NCI-H2196 (cell line): ENCODE results near the gene HNRNPU.
A peak's percentile ranks its signal among the peaks of the same experiment; 100 is the strongest.
"Not testable (repeated sequence)": the region's sequence is repeated elsewhere in the genome, so short reads cannot be mapped to it uniquely, and the experiment has no call there.

Experiments used
- DNase-seq: peaks from one replicate; lab custom pipeline; 2025; ENCODE audit not compliant: unreplicated experiment; lab: John Stamatoyannopoulos, UW

HNRNPU gene

GRCh38 chr1:244841273-244841927 lies 22.9 kb downstream of the HNRNPU start:
- DNase-seq = no peak

- no peak for DNase-seq
Observed at GRCh38 chr1:244840219-244840794, 24.0 kb downstream of the HNRNPU start.

- DNase-seq = no peak
Observed at GRCh38 chr1:244839656-244840055, 24.7 kb downstream of the HNRNPU start.

GRCh38 chr1:244837597-244838258 lies 26.6 kb downstream of the HNRNPU start:
- DNase-seq = no peak

DNA sequence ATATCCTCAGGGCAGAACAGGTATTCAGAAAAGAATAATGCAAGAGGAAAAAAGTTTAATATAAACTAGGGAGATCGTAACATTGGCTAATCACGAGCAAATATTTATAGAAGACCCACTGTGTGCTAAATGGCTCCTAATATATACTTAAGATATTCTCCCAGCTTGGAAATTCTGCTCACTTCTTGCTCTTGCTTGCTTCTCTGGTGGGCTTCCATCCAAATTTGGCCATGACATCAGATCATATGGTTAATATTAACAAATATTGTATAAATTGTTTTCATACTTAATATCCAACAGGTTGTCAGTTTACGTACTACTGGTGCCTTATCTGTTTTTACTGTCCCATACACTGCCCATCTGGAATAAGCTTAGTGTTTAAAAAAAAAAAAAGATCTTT lies 27.8 kb downstream of the HNRNPU start:
- DNase-seq = no peak

DNA sequence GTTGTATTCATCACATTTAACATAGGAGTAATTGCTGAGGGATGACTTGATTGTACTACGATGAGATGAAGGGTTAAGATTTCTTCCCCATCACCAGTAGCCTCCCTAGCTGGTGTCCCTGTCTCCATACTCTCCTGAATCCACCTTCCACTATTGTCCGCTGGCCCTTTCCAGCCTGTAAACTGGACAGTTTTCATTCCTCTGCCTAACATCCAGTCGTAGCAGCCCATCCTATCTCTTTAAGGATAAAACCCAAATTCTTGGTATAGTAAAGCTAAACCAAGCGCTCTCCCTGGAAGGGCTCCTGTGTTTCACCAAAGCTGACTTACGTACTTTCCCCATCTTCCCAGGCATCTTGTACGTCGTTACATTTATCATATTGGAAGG lies 28.2 kb downstream of the HNRNPU start:
- DNase-seq = no peak

DNA sequence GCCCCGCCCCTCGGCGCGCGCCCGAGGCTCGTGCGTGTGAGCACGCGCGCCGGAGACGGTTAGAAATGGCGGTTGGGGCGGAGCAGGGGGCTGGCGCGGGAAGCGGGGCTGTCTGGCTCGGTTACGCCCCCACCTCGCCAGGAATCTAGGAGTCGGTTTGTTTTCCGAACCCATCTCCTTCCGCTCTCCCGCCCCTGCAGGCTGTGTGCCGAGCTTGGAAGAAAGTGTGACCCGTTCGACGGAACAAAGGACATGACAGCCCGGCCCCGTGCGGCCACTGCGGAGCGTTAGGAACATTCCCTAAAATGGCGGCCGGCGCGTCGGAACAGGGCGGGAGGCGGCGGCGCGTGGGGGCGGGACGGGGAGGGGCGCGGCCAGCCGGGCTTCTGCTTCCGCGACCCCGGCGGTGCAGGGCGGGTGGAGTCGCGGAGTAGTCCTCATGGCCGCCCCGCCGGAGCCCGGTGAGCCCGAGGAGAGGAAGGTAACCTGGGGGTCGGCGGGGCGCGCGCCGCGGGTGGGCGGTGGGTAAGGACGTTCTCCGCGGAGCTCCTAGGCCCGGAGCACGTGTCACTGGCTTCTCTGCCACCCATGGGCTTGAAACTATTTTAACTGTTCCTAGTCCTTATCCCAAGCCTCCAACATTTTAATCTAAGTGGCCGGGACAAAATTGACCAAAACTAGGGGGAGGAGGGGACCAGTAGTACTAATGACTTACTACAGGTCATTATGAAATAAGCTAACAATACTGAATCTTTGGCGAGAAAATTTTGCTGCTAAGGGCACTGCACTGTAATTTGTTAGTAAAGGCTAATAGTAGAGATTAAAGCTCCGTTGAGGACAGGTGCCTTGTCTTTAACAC lies 28.8 kb downstream of the HNRNPU start, which contains the start of gene COX20:
Gene COX20, plus strand, starts transcription at position 383 of the 859 bp plus-strand sequence. Its CDS starts 57 bp downstream, at position 440.
- peak; percentile 80 for DNase-seq

- DNase-seq = peak; percentile 58
Observed at GRCh38 chr1:244834543-244835275, 29.6 kb downstream of the HNRNPU start.

- peak; percentile 32 for DNase-seq
Observed at GRCh38 chr1:244833734-244834542, 30.4 kb downstream of the HNRNPU start.

- not testable (repeated sequence) for DNase-seq
Observed at GRCh38 chr1:244833260-244833659, 31.1 kb downstream of the HNRNPU start.

GRCh38 chr1:244830639-244831038 lies 33.7 kb downstream of the HNRNPU start:
- DNase-seq = no peak

DNA sequence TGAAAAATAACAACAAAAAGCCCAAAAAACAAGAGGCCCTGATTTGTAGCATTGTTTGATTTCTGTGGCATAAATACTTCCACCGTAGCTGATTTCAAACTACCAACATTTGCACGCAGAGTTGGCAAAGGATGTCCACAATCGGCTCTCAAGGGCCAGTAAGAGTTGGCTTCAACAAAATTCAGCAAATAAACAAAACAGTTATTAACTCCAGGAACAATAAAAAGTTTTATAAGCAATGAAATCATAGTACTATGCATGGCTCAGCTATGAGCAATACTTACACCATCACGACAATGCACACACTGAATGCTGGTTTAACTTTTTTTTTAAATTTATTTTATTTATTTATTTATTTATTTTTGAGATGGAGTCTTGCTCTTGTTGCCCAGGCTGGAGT lies 37.6 kb downstream of the HNRNPU start:
- no peak for DNase-seq

GRCh38 chr1:244822878-244823277 lies 41.5 kb downstream of the HNRNPU start:
- DNase-seq = no peak

- DNase-seq = no peak
Observed at GRCh38 chr1:244821134-244821533, 43.2 kb downstream of the HNRNPU start.

- DNase-seq = no peak
Observed at GRCh38 chr1:244820131-244820530, 44.2 kb downstream of the HNRNPU start.

GRCh38 chr1:244817415-244817894 lies 46.9 kb downstream of the HNRNPU start:
- no peak for DNase-seq

DNA sequence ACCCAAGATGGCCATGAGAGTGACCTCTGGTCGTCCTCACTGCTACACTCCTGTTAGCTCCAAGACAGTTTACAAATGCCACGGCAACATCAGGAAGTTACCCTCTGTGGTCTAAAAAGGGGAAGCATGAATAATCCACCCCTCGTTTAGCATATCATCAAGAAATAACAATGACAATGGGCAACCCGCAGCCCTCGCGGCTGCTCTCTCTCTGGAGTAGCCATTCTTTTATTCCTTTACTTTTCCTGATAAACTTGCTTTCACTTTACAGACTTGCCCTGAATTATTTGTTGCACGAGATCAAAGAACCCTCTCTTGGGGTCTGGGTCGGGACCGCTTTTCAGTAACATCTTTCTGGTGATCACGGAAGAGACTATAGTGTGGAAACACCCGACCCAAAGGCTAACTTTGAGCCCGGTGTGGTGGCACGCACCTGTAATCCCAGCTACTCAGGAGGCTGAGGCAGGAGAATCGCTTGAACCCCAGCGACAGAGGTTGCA lies 48.7 kb downstream of the HNRNPU start:
- no peak for DNase-seq

- DNase-seq = no peak
Observed at GRCh38 chr1:244813327-244813726, 51.0 kb downstream of the HNRNPU start.

GRCh38 chr1:244810221-244810620 lies 54.1 kb downstream of the HNRNPU start:
- no peak for DNase-seq

- no peak for DNase-seq
Observed at GRCh38 chr1:244807138-244807537, 57.2 kb downstream of the HNRNPU start.
